ENCODE measurements around the gene CDH4. TPM values are rescaled to one million over a fixed set of nuclear protein-coding genes. Genes with fewer than 3 reads are reported as not detected.

CDH4 gene
- total and polyA plus RNA-seq, 9 of the 15 experiments (the other 6 are each of a cell fraction or from before 2014, with no cell fraction given): 0.04 TPM; not detected in 8

- DNase-seq (ENCODE audit: extremely low read depth in 1 of 4, low spot score in 3 of 4) (no peak), ATAC-seq (no peak), FAIRE-seq (no peak)
- Histone ChIP-seq H3K4me3 (no peak overlapping the region), H4K20me1 (replicated peaks; ENCODE audit: control insufficient read depth, insufficient read depth, low read length) (no peaks in the 10 kb centered on the region; the same call in none of the 2 replicates), H3K4me2 (ENCODE audit: insufficient read depth, low read length) (no peak overlapping the region), H3K27ac (ENCODE audit: extremely low read depth, low read depth, low read length) (no peak overlapping the region), H3K36me3 (ENCODE audit: control insufficient read depth, insufficient read depth, low read length) (no peaks in the 10 kb centered on the region), H3K9me1 (ENCODE audit: control insufficient read depth, insufficient read depth, low read length) (peaks cover 2% of the 10 kb centered on the region), H3K79me2 (ENCODE audit: control insufficient read depth, insufficient read depth, low read length) (no peaks in the 10 kb centered on the region), H3K27me3 (ENCODE audit: control insufficient read depth in 2 of 2, insufficient read depth in 2 of 2, low read length in 2 of 2) (peaks cover 7 to 68% of the 10 kb centered on the region in 2 experiments; a peak in 4 of 5 replicates), H3K4me1 (replicated peaks in 1 of 2; ENCODE audit: control insufficient read depth in 2 of 2, insufficient read depth in 2 of 2, low read length in 2 of 2) (no peaks in the 10 kb centered on the region), H3K9ac (ENCODE audit: insufficient read depth in 1 of 2, low read depth in 2 of 2, low read length in 2 of 2) (no peak overlapping the region), H3K9me3 (replicated peaks; ENCODE audit: control insufficient read depth, insufficient read depth, low read depth, low read length) (no peaks in the 10 kb centered on the region), H2AFZ (ENCODE audit: low read depth, low read length) (no peak overlapping the region)
- WGBS (ENCODE audit: insufficient coverage, low coverage, missing lambda C conversion rate): 3% methylated on average over 15 of the region's 16 CpGs
- no TSS peak for BruUV-seq (replicated peaks)
- intact Hi-C loops (cut with micrococcal nuclease): no loop called here
- TF ChIP-seq PHF21A (IDR thresholded peaks at IDR 0.05; ENCODE audit: borderline replicate concordance, low read depth) (no peak), JUN (IDR thresholded peaks at IDR 0.05; ENCODE audit: borderline replicate concordance, low read depth, low read length) (no peak), JUN (CRISPR knock-in tag; IDR thresholded peaks at IDR 0.05; ENCODE audit: borderline replicate concordance) (no peak), RERE (CRISPR knock-in tag; IDR thresholded peaks at IDR 0.05; ENCODE audit: borderline replicate concordance) (no peak), TGIF2 (CRISPR knock-in tag; IDR thresholded peaks at IDR 0.05) (no peak), NFYB (IDR thresholded peaks at IDR 0.05; ENCODE audit: extremely low read depth, insufficient read length) (no peak), KDM1A (IDR thresholded peaks at IDR 0.05) (no peak), ZNF655 (CRISPR knock-in tag; IDR thresholded peaks at IDR 0.05) (no peak), SAFB (IDR thresholded peaks at IDR 0.05; ENCODE audit: borderline replicate concordance, low read depth, low read length) (no peak), KLF10 (CRISPR knock-in tag; IDR thresholded peaks at IDR 0.05) (no peak)
- ChIA-PET POLR2A (no interaction called here), CTCF (ENCODE audit: low intra/inter-chr PET ratio) (no interaction called here)
- in situ Hi-C loops (cut with MboI): no loop called here
Observed at GRCh38 chr20:61835791-61836350, 583.8 kb downstream of the CDH4 start.
